ENCODE results near the gene B9D2.

DNA sequence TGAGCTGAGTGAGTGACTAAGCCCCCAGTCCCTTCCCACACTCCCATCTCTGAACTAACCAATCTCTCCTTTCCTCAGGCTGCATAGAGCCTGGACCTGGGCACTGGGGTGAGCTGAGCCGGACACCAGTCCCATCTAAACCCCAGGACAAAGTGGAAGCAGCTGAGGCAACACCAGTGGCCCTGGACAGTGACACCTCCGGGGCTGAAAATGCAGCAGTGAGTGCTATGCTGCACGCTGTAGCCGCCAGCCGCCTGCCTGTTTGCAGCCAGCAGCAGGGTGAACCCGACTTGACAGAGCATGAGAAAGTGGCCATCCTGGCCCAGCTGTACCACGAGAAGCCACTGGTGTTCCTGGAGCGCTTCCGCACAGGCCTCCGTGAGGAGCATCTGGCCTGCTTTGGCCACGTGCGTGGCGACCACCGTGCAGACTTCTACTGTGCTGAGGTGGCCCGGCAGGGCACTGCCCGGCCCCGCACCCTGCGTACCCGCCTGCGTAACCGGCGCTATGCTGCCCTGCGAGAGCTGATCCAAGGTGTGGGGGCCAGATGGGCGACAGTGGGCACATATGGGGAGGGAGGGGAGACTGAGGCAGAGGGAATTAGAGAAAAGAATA is 47.5 kb downstream of the B9D2 start:
- TF ChIP-seq, protein P1, sequence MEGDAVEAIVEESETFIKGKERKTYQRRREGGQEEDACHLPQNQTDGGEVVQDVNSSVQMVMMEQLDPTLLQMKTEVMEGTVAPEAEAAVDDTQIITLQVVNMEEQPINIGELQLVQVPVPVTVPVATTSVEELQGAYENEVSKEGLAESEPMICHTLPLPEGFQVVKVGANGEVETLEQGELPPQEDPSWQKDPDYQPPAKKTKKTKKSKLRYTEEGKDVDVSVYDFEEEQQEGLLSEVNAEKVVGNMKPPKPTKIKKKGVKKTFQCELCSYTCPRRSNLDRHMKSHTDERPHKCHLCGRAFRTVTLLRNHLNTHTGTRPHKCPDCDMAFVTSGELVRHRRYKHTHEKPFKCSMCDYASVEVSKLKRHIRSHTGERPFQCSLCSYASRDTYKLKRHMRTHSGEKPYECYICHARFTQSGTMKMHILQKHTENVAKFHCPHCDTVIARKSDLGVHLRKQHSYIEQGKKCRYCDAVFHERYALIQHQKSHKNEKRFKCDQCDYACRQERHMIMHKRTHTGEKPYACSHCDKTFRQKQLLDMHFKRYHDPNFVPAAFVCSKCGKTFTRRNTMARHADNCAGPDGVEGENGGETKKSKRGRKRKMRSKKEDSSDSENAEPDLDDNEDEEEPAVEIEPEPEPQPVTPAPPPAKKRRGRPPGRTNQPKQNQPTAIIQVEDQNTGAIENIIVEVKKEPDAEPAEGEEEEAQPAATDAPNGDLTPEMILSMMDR (IDR thresholded peaks at IDR 0.05): no peak
- TF ChIP-seq POLR2A (IDR thresholded peaks at IDR 0.05): no peak

Data from testis (tissue), 2 donors.